HepG2 (cell line): ENCODE results near the gene SCP2. TPM values are rescaled to one million over a fixed set of nuclear protein-coding genes. Genes with fewer than 3 reads are reported as not detected.
A peak's percentile ranks its signal among the peaks of the same experiment; 100 is the strongest.

Experiments
- AGO2 ChIP-seq: fragments of 200-400 bp; formaldehyde crosslinking; optimal IDR thresholded peaks from 2 replicates; pipeline ENCODE3; 2017; ENCODE audit warnings: mild to moderate bottlenecking, low read depth, low read length, moderate library complexity
- CEBPG ChIP-seq: IDR thresholded peaks from 2 replicates; pipeline ENCODE4 v1.6.1; 2016
- DNMT1 ChIP-seq: sonication (generic); formaldehyde crosslinking; IDR thresholded peaks from 2 replicates; pipeline ENCODE4 v1.5.1; 2020; ENCODE audit warnings: mild to moderate bottlenecking, missing genetic modification reagents
- DNMT3B ChIP-seq: conservative IDR thresholded peaks from 2 replicates; pipeline ENCODE4 v1.6.1; 2016; ENCODE audit warnings: missing biosample characterization, control low read depth
- MEIS1 ChIP-seq: sonication (generic); formaldehyde crosslinking; IDR thresholded peaks from 2 replicates; pipeline ENCODE4 v1.9.0; 2021; ENCODE audit warnings: mild to moderate bottlenecking, missing genetic modification reagents, moderate library complexity, borderline replicate concordance
- MXD3 ChIP-seq: IDR thresholded peaks from 2 replicates; pipeline ENCODE4 v1.6.1; 2016; ENCODE audit warnings: mild to moderate bottlenecking, missing biosample characterization, missing genetic modification reagents
- NFYB ChIP-seq: sonication (generic); formaldehyde crosslinking; IDR thresholded peaks from 2 replicates; pipeline ENCODE4 v1.4.0; 2020; ENCODE audit warnings: missing genetic modification reagents
- PAF1 ChIP-seq: IDR thresholded peaks from 2 replicates; pipeline ENCODE4 v1.6.1; 2016; ENCODE audit warnings: missing genetic modification reagents, missing compliant biosample characterization
- PRDM15 ChIP-seq: sonication (generic); formaldehyde crosslinking; IDR thresholded peaks from 2 replicates; pipeline ENCODE4 v1.4.0; 2020; ENCODE audit warnings: missing genetic modification reagents
- RBM39 ChIP-seq: fragments of 200-400 bp; formaldehyde crosslinking; IDR thresholded peaks from one replicate; pipeline ENCODE4 v1.6.1; 2018; ENCODE audit warnings: antibody characterized with exemption, mild to moderate bottlenecking, low read depth, low read length; ENCODE audit not compliant: poor library complexity, severe bottlenecking
- SOX13 ChIP-seq, 3 experiments: fragments of 450-650 bp in 1 of 3; sonication (generic) in 1 of 3; formaldehyde crosslinking in 1 of 3; IDR thresholded peaks in 2 of 3; conservative IDR thresholded peaks in 1 of 3; 2 replicates each; pipeline versions ENCODE4 v1.5.0 to v1.6.1; 2016 to 2020; ENCODE audit warnings: antibody characterized with exemption in 1 of 3, mild to moderate bottlenecking in 1 of 3, missing compliant biosample characterization in 1 of 3, missing genetic modification reagents in 1 of 3, moderate library complexity in 1 of 3
- TGIF2 ChIP-seq: IDR thresholded peaks from 2 replicates; pipeline ENCODE4 v1.6.1; 2016; ENCODE audit warnings: control low read depth, missing compliant biosample characterization
- U2AF1 ChIP-seq: fragments of 200-400 bp; formaldehyde crosslinking; optimal IDR thresholded peaks from 2 replicates; pipeline ENCODE3; 2017; ENCODE audit warnings: mild to moderate bottlenecking, low read depth, low read length
- ZHX1 ChIP-seq: sonication (generic); formaldehyde crosslinking; IDR thresholded peaks from 2 replicates; pipeline ENCODE4 v1.8.1; 2022; ENCODE audit warnings: low read depth, mild to moderate bottlenecking, missing genetic modification reagents
- ZNF281 ChIP-seq: sonication (generic); formaldehyde crosslinking; IDR thresholded peaks from 2 replicates; pipeline ENCODE4 v1.4.0; 2020; ENCODE audit warnings: missing genetic modification reagents, borderline replicate concordance
- ZNF30 ChIP-seq: sonication (generic); formaldehyde crosslinking; IDR thresholded peaks from 2 replicates; pipeline ENCODE4 v1.5.0; 2020; ENCODE audit warnings: mild to moderate bottlenecking, missing genetic modification reagents
- ZNF563 ChIP-seq: sonication (generic); formaldehyde crosslinking; IDR thresholded peaks from 2 replicates; pipeline ENCODE4 v1.8.0; 2022; ENCODE audit warnings: mild to moderate bottlenecking, moderate library complexity, missing genetic modification reagents
- ZNF782 ChIP-seq: sonication (generic); formaldehyde crosslinking; IDR thresholded peaks from 2 replicates; pipeline ENCODE4 v1.4.0; 2020; ENCODE audit warnings: missing genetic modification reagents, mild to moderate bottlenecking, borderline replicate concordance
- ZNF891 ChIP-seq: sonication (generic); formaldehyde crosslinking; IDR thresholded peaks from 2 replicates; pipeline ENCODE4 v1.5.0; 2020; ENCODE audit warnings: mild to moderate bottlenecking, missing genetic modification reagents
- polyA plus RNA-seq, 8 experiments: library from polyadenylated mRNA; depleted of rRNA in 3 of 8; stranded (reverse) in 7 of 8; unstranded in 1 of 8; fragments of >200 nt; fragmentation: Illumina TruSeq in 4 of 8; extraction: Trizol in 4 of 8; gene quantifications; 2 replicates each; pipeline versions ENCODE4 v1.2.1 to v1.2.3, GENCODE V29; 2011 to 2016; ENCODE audit warnings: low read depth in 4 of 8, missing spikeins in 1 of 8, mixed read lengths in 1 of 8; ENCODE audit not compliant: insufficient read depth in 1 of 8
- total RNA-seq, 5 experiments: library from RNA; depleted of rRNA; stranded (reverse); fragments of >200 nt; fragmentation: Illumina TruSeq; extraction: Trizol; gene quantifications; 2 replicates each; pipeline ENCODE4 v1.2.3, GENCODE V29; 2016; ENCODE audit warnings: low read depth in 1 of 5
- TF ChIP-seq, protein P1 (sequence below): sonication (generic); formaldehyde crosslinking; IDR thresholded peaks from 2 replicates; pipeline ENCODE4 v1.4.0; 2020; ENCODE audit warnings: mild to moderate bottlenecking, missing genetic modification reagents

Gene SCP2
- total and polyA plus RNA-seq, 2 of the 13 experiments (the other 11 are each of a cell fraction or from before 2014, with no cell fraction given): 59.0 to 133 TPM

DNA sequence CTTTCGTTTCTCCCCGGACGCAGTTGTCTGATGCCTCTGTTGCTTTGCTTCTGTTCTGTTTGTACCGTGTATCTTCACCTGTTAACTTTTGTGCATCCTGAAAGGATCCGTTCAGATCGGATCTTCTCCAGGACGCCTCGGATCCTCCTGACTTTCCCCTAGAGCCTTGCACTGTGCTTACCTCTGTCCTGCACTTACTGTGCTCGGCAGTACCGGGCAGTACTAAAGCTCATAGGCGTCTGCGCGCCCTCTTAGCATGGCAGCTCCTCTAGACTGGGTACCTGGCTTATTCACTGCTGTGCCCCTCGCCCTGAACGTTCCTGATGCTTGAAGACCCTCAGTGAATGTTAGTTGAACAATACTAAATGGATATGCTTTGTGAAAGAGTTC lies 934 bp downstream of the SCP2 start (continued):
- TF ChIP-seq RBM39 (no peak), DNMT1 (CRISPR knock-in tag) (no peak), U2AF1 (no peak), TGIF2 (0 out of 2 replicates have a peak, but pooled peaks have one; percentile 37), ZHX1 (CRISPR knock-in tag) (0 out of 2 replicates have a peak, but pooled peaks have one; percentile 9), MXD3 (CRISPR knock-in tag) (no peak), ZNF281 (no peak), MEIS1 (CRISPR knock-in tag) (no peak), ZNF782 (no peak), DNMT3B (CRISPR knock-in tag) (no peak), SOX13 (IDR thresholded peaks at IDR 0.05) (no peak), SOX13 (CRISPR knock-in tag; conservative IDR thresholded peaks at IDR 0.05 in 1 of 2, IDR thresholded peaks at IDR 0.05 in 1 of 2) (no peak), PAF1 (CRISPR knock-in tag) (no peak), PRDM15 (CRISPR knock-in tag) (no peak), NFYB (CRISPR knock-in tag) (no peak), AGO2 (no peak), ZNF891 (CRISPR knock-in tag) (0 out of 2 replicates have a peak, but pooled peaks have one; percentile 45), CEBPG (CRISPR knock-in tag) (no peak), ZNF563 (CRISPR knock-in tag) (no peak), ZNF30 (CRISPR knock-in tag) (no peak)
- TF ChIP-seq, protein P1, sequence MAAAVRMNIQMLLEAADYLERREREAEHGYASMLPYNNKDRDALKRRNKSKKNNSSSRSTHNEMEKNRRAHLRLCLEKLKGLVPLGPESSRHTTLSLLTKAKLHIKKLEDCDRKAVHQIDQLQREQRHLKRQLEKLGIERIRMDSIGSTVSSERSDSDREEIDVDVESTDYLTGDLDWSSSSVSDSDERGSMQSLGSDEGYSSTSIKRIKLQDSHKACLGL (CRISPR knock-in tag): 0 out of 2 replicates have a peak, but pooled peaks have one; percentile 11
